K562 (cell line): ENCODE data around the gene EPB41L2.

Source experiments
- PHF8 ChIP-seq: fragments of 200-600 bp; sonication (generic); IDR thresholded peaks from 2 replicates; pipeline ENCODE4 v1.6.1; 2012; ENCODE audit warnings: mixed run types, mild to moderate bottlenecking, inconsistent platforms, low read length, moderate library complexity, borderline replicate concordance
- YY1 ChIP-seq, 3 experiments: IDR thresholded peaks; 2 replicates each; pipeline ENCODE4 v1.6.1; 2011; ENCODE audit warnings: low read length in 2 of 3, mild to moderate bottlenecking in 2 of 3, moderate library complexity in 2 of 3, borderline replicate concordance in 1 of 3, control low read depth in 1 of 3, low read depth in 1 of 3; ENCODE audit not compliant: insufficient read depth in 3 of 3, insufficient replicate concordance in 2 of 3, control insufficient read depth in 1 of 3, insufficient read length in 1 of 3; ENCODE audit errors: extremely low read depth in 1 of 3
- ZNF143 ChIP-seq: sonication (generic); formaldehyde crosslinking; IDR thresholded peaks from 2 replicates; pipeline ENCODE4 v1.9.0; 2022; ENCODE audit warnings: mild to moderate bottlenecking, missing genetic modification reagents
- TF ChIP-seq, protein P1 (sequence below), 3 experiments: IDR thresholded peaks in 2 of 3; conservative IDR thresholded peaks in 1 of 3; 2 replicates each; pipeline ENCODE4 v1.5.1; 2011 to 2012; ENCODE audit warnings: low read length in 3 of 3, mild to moderate bottlenecking in 3 of 3, control low read depth in 2 of 3, improper control_type of control experiment in 1 of 3, inconsistent platforms in 1 of 3, low read depth in 1 of 3, mixed read lengths in 1 of 3, moderate library complexity in 1 of 3; ENCODE audit not compliant: insufficient read depth in 2 of 3
- TF ChIP-seq, protein P2 (sequence below): sonication (generic); formaldehyde crosslinking; IDR thresholded peaks from 2 replicates; pipeline ENCODE4 v1.8.0; 2022; ENCODE audit warnings: missing genetic modification reagents, mild to moderate bottlenecking, borderline replicate concordance

DNA sequence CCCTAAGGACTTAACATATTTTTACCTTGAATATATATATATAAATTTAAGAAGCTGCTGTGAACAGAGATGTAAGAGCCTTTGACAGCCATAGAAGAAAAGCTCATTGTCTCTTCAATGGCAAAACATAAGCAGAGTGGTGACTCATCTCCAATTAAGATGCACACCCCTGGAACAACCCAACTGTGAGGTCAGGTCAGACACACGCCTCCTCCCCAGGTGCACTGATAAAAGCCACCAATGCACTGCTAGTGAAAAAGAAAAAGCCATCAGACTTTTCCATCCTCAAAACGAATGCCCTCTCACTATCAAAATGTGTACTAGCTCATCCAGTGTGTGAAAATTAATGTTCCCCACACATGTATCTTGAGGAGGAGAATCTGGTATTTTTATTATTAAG lies 135.7 kb downstream of the EPB41L2 start:
- no peak for TF ChIP-seq ZNF143 (CRISPR knock-in tag)
- TF ChIP-seq YY1 (IDR thresholded peaks at IDR 0.05; ENCODE audit: borderline replicate concordance in 1 of 3, control insufficient read depth in 1 of 3, extremely low read depth in 1 of 3, insufficient read depth in 3 of 3, insufficient read length in 1 of 3, insufficient replicate concordance in 2 of 3, low read depth in 1 of 3, low read length in 2 of 3), result no peak
- TF ChIP-seq, protein P1, sequence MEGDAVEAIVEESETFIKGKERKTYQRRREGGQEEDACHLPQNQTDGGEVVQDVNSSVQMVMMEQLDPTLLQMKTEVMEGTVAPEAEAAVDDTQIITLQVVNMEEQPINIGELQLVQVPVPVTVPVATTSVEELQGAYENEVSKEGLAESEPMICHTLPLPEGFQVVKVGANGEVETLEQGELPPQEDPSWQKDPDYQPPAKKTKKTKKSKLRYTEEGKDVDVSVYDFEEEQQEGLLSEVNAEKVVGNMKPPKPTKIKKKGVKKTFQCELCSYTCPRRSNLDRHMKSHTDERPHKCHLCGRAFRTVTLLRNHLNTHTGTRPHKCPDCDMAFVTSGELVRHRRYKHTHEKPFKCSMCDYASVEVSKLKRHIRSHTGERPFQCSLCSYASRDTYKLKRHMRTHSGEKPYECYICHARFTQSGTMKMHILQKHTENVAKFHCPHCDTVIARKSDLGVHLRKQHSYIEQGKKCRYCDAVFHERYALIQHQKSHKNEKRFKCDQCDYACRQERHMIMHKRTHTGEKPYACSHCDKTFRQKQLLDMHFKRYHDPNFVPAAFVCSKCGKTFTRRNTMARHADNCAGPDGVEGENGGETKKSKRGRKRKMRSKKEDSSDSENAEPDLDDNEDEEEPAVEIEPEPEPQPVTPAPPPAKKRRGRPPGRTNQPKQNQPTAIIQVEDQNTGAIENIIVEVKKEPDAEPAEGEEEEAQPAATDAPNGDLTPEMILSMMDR (IDR thresholded peaks at IDR 0.05 in 2 of 3, conservative IDR thresholded peaks at IDR 0.05 in 1 of 3; ENCODE audit: insufficient read depth in 2 of 3, low read depth in 1 of 3, low read length in 3 of 3), result no peak
- TF ChIP-seq, protein P2, sequence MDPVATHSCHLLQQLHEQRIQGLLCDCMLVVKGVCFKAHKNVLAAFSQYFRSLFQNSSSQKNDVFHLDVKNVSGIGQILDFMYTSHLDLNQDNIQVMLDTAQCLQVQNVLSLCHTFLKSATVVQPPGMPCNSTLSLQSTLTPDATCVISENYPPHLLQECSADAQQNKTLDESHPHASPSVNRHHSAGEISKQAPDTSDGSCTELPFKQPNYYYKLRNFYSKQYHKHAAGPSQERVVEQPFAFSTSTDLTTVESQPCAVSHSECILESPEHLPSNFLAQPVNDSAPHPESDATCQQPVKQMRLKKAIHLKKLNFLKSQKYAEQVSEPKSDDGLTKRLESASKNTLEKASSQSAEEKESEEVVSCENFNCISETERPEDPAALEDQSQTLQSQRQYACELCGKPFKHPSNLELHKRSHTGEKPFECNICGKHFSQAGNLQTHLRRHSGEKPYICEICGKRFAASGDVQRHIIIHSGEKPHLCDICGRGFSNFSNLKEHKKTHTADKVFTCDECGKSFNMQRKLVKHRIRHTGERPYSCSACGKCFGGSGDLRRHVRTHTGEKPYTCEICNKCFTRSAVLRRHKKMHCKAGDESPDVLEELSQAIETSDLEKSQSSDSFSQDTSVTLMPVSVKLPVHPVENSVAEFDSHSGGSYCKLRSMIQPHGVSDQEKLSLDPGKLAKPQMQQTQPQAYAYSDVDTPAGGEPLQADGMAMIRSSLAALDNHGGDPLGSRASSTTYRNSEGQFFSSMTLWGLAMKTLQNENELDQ (CRISPR knock-in tag), result no peak
- no peak for TF ChIP-seq PHF8
